ENCODE data around the gene AHNAK. TPM values are rescaled to one million over a fixed set of nuclear protein-coding genes. Genes with fewer than 3 reads are reported as not detected.
"Not testable (repeated sequence)": the region's sequence is repeated elsewhere in the genome, so short reads cannot be mapped to it uniquely, and the experiment has no call there.

AHNAK gene
- total RNA-seq, 2 experiments from 2014 or later, result 0.21 to 0.28 TPM

- intact Hi-C loops (cut with micrococcal nuclease; ENCODE audit: unreplicated experiment), result no loop called here
- no peaks in the 10 kb centered on the region for H4K20me1 ChIP-seq (ENCODE audit: insufficient read depth, low read length)
- no peak overlapping the region for H2AFZ ChIP-seq (ENCODE audit: low read length)
- H3K9me3 ChIP-seq (ENCODE audit: low read length), result no peaks in the 10 kb centered on the region
- TF ChIP-seq, protein P1, sequence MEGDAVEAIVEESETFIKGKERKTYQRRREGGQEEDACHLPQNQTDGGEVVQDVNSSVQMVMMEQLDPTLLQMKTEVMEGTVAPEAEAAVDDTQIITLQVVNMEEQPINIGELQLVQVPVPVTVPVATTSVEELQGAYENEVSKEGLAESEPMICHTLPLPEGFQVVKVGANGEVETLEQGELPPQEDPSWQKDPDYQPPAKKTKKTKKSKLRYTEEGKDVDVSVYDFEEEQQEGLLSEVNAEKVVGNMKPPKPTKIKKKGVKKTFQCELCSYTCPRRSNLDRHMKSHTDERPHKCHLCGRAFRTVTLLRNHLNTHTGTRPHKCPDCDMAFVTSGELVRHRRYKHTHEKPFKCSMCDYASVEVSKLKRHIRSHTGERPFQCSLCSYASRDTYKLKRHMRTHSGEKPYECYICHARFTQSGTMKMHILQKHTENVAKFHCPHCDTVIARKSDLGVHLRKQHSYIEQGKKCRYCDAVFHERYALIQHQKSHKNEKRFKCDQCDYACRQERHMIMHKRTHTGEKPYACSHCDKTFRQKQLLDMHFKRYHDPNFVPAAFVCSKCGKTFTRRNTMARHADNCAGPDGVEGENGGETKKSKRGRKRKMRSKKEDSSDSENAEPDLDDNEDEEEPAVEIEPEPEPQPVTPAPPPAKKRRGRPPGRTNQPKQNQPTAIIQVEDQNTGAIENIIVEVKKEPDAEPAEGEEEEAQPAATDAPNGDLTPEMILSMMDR (conservative IDR thresholded peaks at IDR 0.05; ENCODE audit: low read length), result no peak
- no peak for TF ChIP-seq EZH2phosphoT487 (IDR thresholded peaks at IDR 0.05; ENCODE audit: borderline replicate concordance, low read depth, low read length)
- H3K4me3 ChIP-seq (ENCODE audit: low read depth, low read length, poor library complexity, severe bottlenecking), result no peak overlapping the region
- H3K9me2 ChIP-seq (ENCODE audit: insufficient read depth, low read length), result no peaks in the 10 kb centered on the region
- no peak overlapping the region for H3K4me2 ChIP-seq (ENCODE audit: low read length)
- ChIA-PET POLR2A (interaction anchor here (0.6 to 0.7 kb wide), 3 partner anchors 15 to 435 kb away, joined by 3 read pairs; no protein-coding TSS in a partner anchor), CTCF (ENCODE audit: unreplicated experiment) (no interaction called here)
- BruUV-seq (replicated peaks), result no TSS peak
- H3K27ac ChIP-seq (ENCODE audit: low read depth, low read length, poor library complexity, severe bottlenecking), result no peak overlapping the region
- H3K4me1 ChIP-seq (ENCODE audit: insufficient read depth, low read length, poor library complexity, severe bottlenecking), result peaks cover 41% of the 10 kb centered on the region
- DNase-seq (ENCODE audit: low spot score), result no peak
- no peaks in the 10 kb centered on the region for H3K79me2 ChIP-seq (ENCODE audit: insufficient read depth, low read depth, low read length)
- peaks cover 49% of the 10 kb centered on the region for H3K36me3 ChIP-seq (ENCODE audit: insufficient read depth, low read length)
These were observed 6.7 kb upstream of the AHNAK start for GRCh38 chr11:62553080-62553838.

DNA sequence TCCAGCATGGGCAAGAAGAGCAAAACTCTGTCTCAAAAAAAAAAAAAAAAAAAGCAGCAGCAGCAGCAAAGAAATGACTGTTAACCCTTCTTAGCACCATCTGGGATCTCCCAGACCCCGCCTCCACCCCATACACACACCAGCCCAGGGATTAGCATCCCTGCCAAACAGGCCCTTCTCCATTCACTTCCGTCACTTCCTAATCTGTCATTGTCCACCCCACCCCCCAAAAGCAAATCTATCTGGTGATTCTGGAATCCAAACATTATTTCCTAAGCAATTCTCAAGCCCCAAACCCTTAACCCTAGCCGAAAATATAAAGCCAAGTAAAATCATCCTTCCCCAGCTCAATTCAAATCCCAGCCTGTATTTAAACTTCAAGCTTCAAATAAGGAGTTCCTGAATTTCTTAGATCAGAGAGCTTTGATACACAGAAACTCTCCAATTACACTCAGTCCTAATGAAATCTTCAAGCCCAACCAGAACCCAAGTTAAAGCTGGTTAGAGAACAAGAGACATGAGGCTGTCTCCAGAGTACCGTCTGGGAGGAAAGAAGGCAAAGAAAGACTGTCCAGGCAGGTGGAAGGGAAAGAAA lies 6.0 kb upstream of the AHNAK start:
- CTCF ChIA-PET (ENCODE audit: unreplicated experiment), result interaction anchor here (0.9 kb wide), 1 partner anchor 10 kb away, joined by 3 read pairs; no protein-coding TSS in a partner anchor
- DNase-seq (ENCODE audit: low spot score), result no peak
- BruUV-seq (replicated peaks), result no TSS peak

DNA sequence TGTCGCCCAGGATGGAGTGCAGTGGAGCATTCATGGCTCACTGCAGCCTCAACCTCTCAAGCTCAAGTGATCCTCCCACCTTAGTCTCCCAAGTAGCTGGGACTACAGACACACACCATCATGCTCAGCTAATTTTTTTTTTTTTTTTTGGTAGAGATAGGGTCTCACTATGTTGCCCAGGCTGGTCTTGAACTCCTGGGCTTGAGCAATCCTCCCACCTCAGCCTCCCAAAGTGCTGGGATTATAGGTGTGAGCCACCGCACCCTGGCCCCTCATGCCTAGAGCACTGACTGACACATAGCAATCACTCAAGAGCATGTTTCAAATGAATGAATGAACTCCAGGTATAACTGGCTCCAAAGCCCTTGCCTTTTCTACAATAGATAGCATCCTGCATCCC lies 3.9 kb upstream of the AHNAK start:
- ChIA-PET POLR2A (interaction anchor here (0.8 to 1.2 kb wide), 2 partner anchors 91 to 99 kb away, joined by 6 to 8 read pairs; no protein-coding TSS in a partner anchor), CTCF (ENCODE audit: unreplicated experiment) (interaction anchor here (0.6 kb wide), 1 partner anchor 191 kb away, joined by 6 read pairs; no protein-coding TSS in a partner anchor)
- H2AFZ ChIP-seq (ENCODE audit: low read length); intact Hi-C loops (cut with micrococcal nuclease; ENCODE audit: unreplicated experiment); H3K4me3 ChIP-seq (ENCODE audit: low read depth, low read length, poor library complexity, severe bottlenecking); H3K9me3 ChIP-seq (ENCODE audit: low read length); H4K20me1 ChIP-seq (ENCODE audit: insufficient read depth, low read length); H3K27ac ChIP-seq (ENCODE audit: low read depth, low read length, poor library complexity, severe bottlenecking); H3K4me2 ChIP-seq (ENCODE audit: low read length); H3K9me2 ChIP-seq (ENCODE audit: insufficient read depth, low read length); BruUV-seq (replicated peaks); H3K79me2 ChIP-seq (ENCODE audit: insufficient read depth, low read depth, low read length); DNase-seq (ENCODE audit: low spot score): not testable (repeated sequence)
- peaks cover 21% of the 10 kb centered on the region for H3K36me3 ChIP-seq (ENCODE audit: insufficient read depth, low read length)
- peaks cover 13% of the 10 kb centered on the region for H3K4me1 ChIP-seq (ENCODE audit: insufficient read depth, low read length, poor library complexity, severe bottlenecking)

More for the DNA sequence above, 6.0 kb upstream of the AHNAK start:
- peaks cover 34% of the 10 kb centered on the region for H3K4me1 ChIP-seq (ENCODE audit: insufficient read depth, low read length, poor library complexity, severe bottlenecking)
- H3K9me2 ChIP-seq (ENCODE audit: insufficient read depth, low read length), result no peaks in the 10 kb centered on the region
- no peaks in the 10 kb centered on the region for H3K79me2 ChIP-seq (ENCODE audit: insufficient read depth, low read depth, low read length)
- intact Hi-C loops (cut with micrococcal nuclease; ENCODE audit: unreplicated experiment), result no loop called here
- no peaks in the 10 kb centered on the region for H3K9me3 ChIP-seq (ENCODE audit: low read length)
- no peak overlapping the region for H2AFZ ChIP-seq (ENCODE audit: low read length)
- H3K4me3 ChIP-seq (ENCODE audit: low read depth, low read length, poor library complexity, severe bottlenecking), result no peak overlapping the region
- TF ChIP-seq EZH2phosphoT487 (IDR thresholded peaks at IDR 0.05; ENCODE audit: borderline replicate concordance, low read depth, low read length), result no peak
- TF ChIP-seq, protein P1 (conservative IDR thresholded peaks at IDR 0.05; ENCODE audit: low read length), result no peak
- no peak overlapping the region for H3K4me2 ChIP-seq (ENCODE audit: low read length)
- peaks cover 42% of the 10 kb centered on the region for H3K36me3 ChIP-seq (ENCODE audit: insufficient read depth, low read length)
- POLR2A ChIA-PET, result interaction anchor here (0.6 to 0.7 kb wide), 3 partner anchors 15 to 22 kb away, joined by 3 to 5 read pairs (median 3); partner anchors contain the start of gene EEF1G
- H4K20me1 ChIP-seq (ENCODE audit: insufficient read depth, low read length), result no peaks in the 10 kb centered on the region
- no peak overlapping the region for H3K27ac ChIP-seq (ENCODE audit: low read depth, low read length, poor library complexity, severe bottlenecking)

Measured in OCI-LY7 (cell line).